HEK293 (cell line): Measurements from ENCODE around the gene MRPL55.

Experiments
- CTCF ChIA-PET: fragments of 350-600 bp; formaldehyde crosslinking; extraction: SDS; loops from one replicate; lab custom pipeline; 2021; ENCODE audit warnings: antibody characterized with exemption; lab: Yijun Ruan, JAX
- POLR2A ChIA-PET: fragments of 300-600 bp; formaldehyde crosslinking; extraction: SDS; loops from one replicate; lab custom pipeline; 2020; ENCODE audit warnings: antibody characterized with exemption, inconsistent platforms; lab: Yijun Ruan, JAX
- H3K27ac ChIP-seq: fragments of 200-500 bp; sonication (Bioruptor generic); 2 replicates; pipeline ENCODE4 v1.5.1; 2014; ENCODE audit warnings: low read depth, low read length, control low read depth, inconsistent platforms; ENCODE audit errors: extremely low read depth
- H3K36me3 ChIP-seq, 2 experiments: fragments of 200-500 bp in 1 of 2; sonication (Bioruptor generic) in 1 of 2; 1 replicate in 1 of 2; 2 replicates in 1 of 2; pipeline ENCODE4 v1.5.1; 2014 to 2017; ENCODE audit warnings: inconsistent platforms in 2 of 2, low read length in 2 of 2; ENCODE audit not compliant: control insufficient read depth in 2 of 2, insufficient read depth in 1 of 2
- H3K4me1 ChIP-seq: fragments of 200-500 bp; sonication (Bioruptor generic); 2 replicates; pipeline ENCODE4 v1.5.1; 2014; ENCODE audit warnings: mild to moderate bottlenecking, low read length, inconsistent platforms; ENCODE audit not compliant: control insufficient read depth, insufficient read depth
- H3K4me3 ChIP-seq: 2 replicates; pipeline ENCODE4 v1.5.1; 2011; ENCODE audit warnings: low read depth, mild to moderate bottlenecking, control low read depth, low read length, moderate library complexity
- H3K9me3 ChIP-seq: fragments of 200-500 bp; sonication (Bioruptor generic); 2 replicates; pipeline ENCODE4 v1.5.1; 2014; ENCODE audit warnings: low read depth, low read length, inconsistent platforms; ENCODE audit not compliant: control insufficient read depth, insufficient read depth
- FEZF1 ChIP-seq: fragments of 450-650 bp; formaldehyde crosslinking; IDR thresholded peaks from 2 replicates; pipeline ENCODE4 v1.5.1; 2016; ENCODE audit warnings: missing biosample characterization, missing genetic modification characterization
- HOXC10 ChIP-seq: sonication (generic); formaldehyde crosslinking; IDR thresholded peaks from 2 replicates; pipeline ENCODE4 v1.8.1; 2023; ENCODE audit warnings: mild to moderate bottlenecking, missing genetic modification reagents
- KLF16 ChIP-seq: fragments of 450-650 bp; formaldehyde crosslinking; IDR thresholded peaks from 2 replicates; pipeline ENCODE4 v1.5.1; 2017; ENCODE audit warnings: missing biosample characterization, missing genetic modification characterization
- KLF9 ChIP-seq: fragments of 450-650 bp; formaldehyde crosslinking; IDR thresholded peaks from 2 replicates; pipeline ENCODE4 v1.5.1; 2016; ENCODE audit warnings: missing biosample characterization, missing genetic modification characterization, low read depth
- REPIN1 ChIP-seq: fragments of 450-650 bp; formaldehyde crosslinking; IDR thresholded peaks from 2 replicates; pipeline ENCODE4 v1.5.1; 2017; ENCODE audit warnings: missing biosample characterization, missing genetic modification characterization, low read depth
- SCRT1 ChIP-seq: fragments of 450-650 bp; formaldehyde crosslinking; IDR thresholded peaks from 2 replicates; pipeline ENCODE4 v1.5.1; 2016; ENCODE audit warnings: missing biosample characterization, missing genetic modification characterization, borderline replicate concordance
- ZBTB7A ChIP-seq: fragments of 450-650 bp; formaldehyde crosslinking; IDR thresholded peaks from 2 replicates; pipeline ENCODE4 v1.5.1; 2016; ENCODE audit warnings: low read depth, missing biosample characterization, missing genetic modification characterization
- ZBTB8A ChIP-seq: fragments of 450-650 bp; formaldehyde crosslinking; IDR thresholded peaks from 2 replicates; pipeline ENCODE4 v1.5.1; 2016; ENCODE audit warnings: missing biosample characterization, missing genetic modification characterization
- ZFHX2 ChIP-seq: fragments of 450-650 bp; formaldehyde crosslinking; conservative IDR thresholded peaks from 2 replicates; pipeline ENCODE4 v1.5.1; 2016; ENCODE audit warnings: missing biosample characterization, missing genetic modification characterization
- ZFP37 ChIP-seq: fragments of 450-650 bp; formaldehyde crosslinking; IDR thresholded peaks from 2 replicates; pipeline ENCODE4 v1.5.1; 2016; ENCODE audit warnings: missing biosample characterization, missing genetic modification characterization
- ZFP41 ChIP-seq: fragments of 450-650 bp; formaldehyde crosslinking; IDR thresholded peaks from 2 replicates; pipeline ENCODE4 v1.5.1; 2016; ENCODE audit warnings: missing biosample characterization, missing genetic modification characterization, borderline replicate concordance
- ZNF121 ChIP-seq: fragments of 450-650 bp; formaldehyde crosslinking; IDR thresholded peaks from 2 replicates; pipeline ENCODE4 v1.5.1; 2016; ENCODE audit warnings: missing biosample characterization, missing genetic modification characterization
- ZNF146 ChIP-seq: fragments of 450-650 bp; formaldehyde crosslinking; IDR thresholded peaks from 2 replicates; pipeline ENCODE4 v1.5.1; 2016; ENCODE audit warnings: missing biosample characterization, missing genetic modification characterization
- ZNF211 ChIP-seq: fragments of 450-650 bp; formaldehyde crosslinking; IDR thresholded peaks from 2 replicates; pipeline ENCODE4 v1.5.1; 2016; ENCODE audit warnings: low read depth, missing biosample characterization, missing genetic modification characterization
- ZNF324 ChIP-seq: fragments of 450-650 bp; formaldehyde crosslinking; IDR thresholded peaks from 2 replicates; pipeline ENCODE4 v1.5.1; 2016; ENCODE audit warnings: missing biosample characterization, missing genetic modification characterization
- ZNF394 ChIP-seq: fragments of 450-650 bp; formaldehyde crosslinking; IDR thresholded peaks from 2 replicates; pipeline ENCODE4 v1.5.1; 2016; ENCODE audit warnings: missing biosample characterization, missing genetic modification characterization, mild to moderate bottlenecking, moderate library complexity, borderline replicate concordance
- ZNF416 ChIP-seq: fragments of 450-650 bp; formaldehyde crosslinking; IDR thresholded peaks from 2 replicates; pipeline ENCODE4 v1.5.1; 2016; ENCODE audit warnings: missing biosample characterization, missing genetic modification characterization
- ZNF529 ChIP-seq: fragments of 450-650 bp; formaldehyde crosslinking; IDR thresholded peaks from 2 replicates; pipeline ENCODE4 v1.5.1; 2017; ENCODE audit warnings: missing genetic modification characterization, missing biosample characterization; ENCODE audit not compliant: insufficient replicate concordance
- ZNF544 ChIP-seq: fragments of 450-650 bp; formaldehyde crosslinking; IDR thresholded peaks from 2 replicates; pipeline ENCODE4 v1.5.0; 2017; ENCODE audit warnings: missing biosample characterization, missing genetic modification characterization
- ZNF610 ChIP-seq: fragments of 450-650 bp; formaldehyde crosslinking; IDR thresholded peaks from 2 replicates; pipeline ENCODE4 v1.5.1; 2016; ENCODE audit warnings: missing biosample characterization, missing genetic modification characterization, borderline replicate concordance
- ZNF626 ChIP-seq: fragments of 450-650 bp; sonication (Bioruptor Pico); formaldehyde crosslinking; IDR thresholded peaks from 2 replicates; pipeline ENCODE4 v1.5.1; 2018; ENCODE audit warnings: missing biosample characterization, missing genetic modification characterization, inconsistent platforms
- ZNF629 ChIP-seq: fragments of 450-650 bp; formaldehyde crosslinking; IDR thresholded peaks from 2 replicates; pipeline ENCODE4 v1.5.1; 2017; ENCODE audit warnings: missing biosample characterization, missing genetic modification characterization
- ZNF707 ChIP-seq: fragments of 450-650 bp; formaldehyde crosslinking; IDR thresholded peaks from 2 replicates; pipeline ENCODE4 v1.5.1; 2016; ENCODE audit warnings: missing biosample characterization, missing genetic modification characterization
- ZNF76 ChIP-seq: fragments of 450-650 bp; formaldehyde crosslinking; IDR thresholded peaks from 2 replicates; pipeline ENCODE4; 2016; ENCODE audit warnings: low read depth, missing biosample characterization, missing genetic modification characterization, borderline replicate concordance
- ZNF785 ChIP-seq: fragments of 450-650 bp; formaldehyde crosslinking; IDR thresholded peaks from 2 replicates; pipeline ENCODE4 v1.5.1; 2016; ENCODE audit warnings: missing biosample characterization, missing genetic modification characterization
- ZNF843 ChIP-seq: fragments of 450-650 bp; formaldehyde crosslinking; IDR thresholded peaks from 2 replicates; pipeline ENCODE4 v1.5.1; 2016; ENCODE audit warnings: missing biosample characterization, missing genetic modification characterization
- TF ChIP-seq, protein P1 (sequence below): fragments of 450-650 bp; formaldehyde crosslinking; IDR thresholded peaks from 2 replicates; pipeline ENCODE4 v1.5.1; 2016; ENCODE audit warnings: missing biosample characterization, missing genetic modification characterization
- TF ChIP-seq, protein P2 (sequence below): fragments of 450-650 bp; formaldehyde crosslinking; IDR thresholded peaks from 2 replicates; pipeline ENCODE4 v1.5.1; 2016; ENCODE audit warnings: missing biosample characterization, missing genetic modification characterization
- TF ChIP-seq, protein P3 (sequence below): fragments of 450-650 bp; formaldehyde crosslinking; IDR thresholded peaks from 2 replicates; pipeline ENCODE4 v1.5.1; 2016; ENCODE audit warnings: missing biosample characterization, missing genetic modification characterization
- TF ChIP-seq, protein P4 (sequence below): fragments of 450-650 bp; formaldehyde crosslinking; IDR thresholded peaks from 2 replicates; pipeline ENCODE4 v1.5.1; 2017; ENCODE audit warnings: missing biosample characterization, missing genetic modification characterization

The MRPL55 gene

DNA sequence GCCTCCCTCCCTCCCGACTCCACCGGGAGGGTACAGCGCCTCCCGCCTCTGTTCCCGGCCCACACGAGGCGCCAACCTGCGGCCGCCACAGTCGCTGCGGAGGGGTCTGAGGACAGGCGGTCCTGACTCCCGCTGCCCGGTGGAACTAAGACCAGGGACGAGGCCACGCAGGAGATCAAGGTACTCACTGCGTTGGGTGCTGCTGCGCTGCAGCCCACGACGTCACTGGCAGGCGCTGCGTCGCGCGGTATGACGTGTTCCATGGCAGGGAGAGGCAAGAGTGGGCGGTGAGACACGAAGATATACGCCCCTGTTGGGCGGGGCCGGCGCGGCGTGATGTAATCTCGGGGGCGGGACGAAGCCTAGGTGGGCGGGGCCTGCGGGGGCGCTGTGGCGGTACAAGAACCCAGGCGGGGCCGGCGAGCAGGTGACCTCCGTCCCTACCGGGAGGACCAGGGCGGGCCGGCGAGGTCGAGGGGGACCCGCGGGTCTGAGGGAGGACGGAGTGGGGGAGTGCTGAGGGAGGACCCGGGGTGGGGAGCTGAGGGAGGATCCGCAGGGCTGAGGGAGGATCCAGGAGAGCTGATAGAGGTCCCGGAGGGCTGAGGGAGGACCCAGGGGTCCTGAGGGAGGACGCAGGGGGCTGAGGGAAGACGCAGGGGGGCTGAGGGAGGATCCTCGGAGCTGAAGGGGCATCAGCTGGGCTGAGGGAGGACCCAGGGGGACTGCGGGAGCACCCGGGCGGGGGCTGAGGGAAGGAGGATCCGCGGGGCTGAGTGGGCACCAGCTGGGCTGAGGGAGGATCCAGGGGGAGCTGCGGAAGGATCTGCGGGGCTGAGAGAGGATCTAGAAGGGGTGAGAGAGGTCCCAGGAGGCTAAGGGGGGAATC, at the start of gene MRPL55:
Gene MRPL55 (minus strand): TSS at position 227 of the 889 bp plus-strand sequence. CDS start 1,039 bp downstream, outside the sequence.
- Histone ChIP-seq H3K4me3 (peak within 1 kb of the TSS; percentile 90), H3K27ac (peak within 1 kb of the TSS; percentile 69; the same call in 1 of the 2 replicates), H3K36me3 (peaks cover 6 to 33% of the 10 kb centered on the region in 2 experiments), H3K9me3 (no peaks in the 10 kb centered on the region), H3K4me1 (0 out of 2 replicates have a peak, but pooled peaks cover 3% of the 10 kb centered on the region)
- ChIA-PET CTCF (interaction anchor here (0.6 to 9.9 kb wide), 8 partner anchors 9 to 1341 kb away, joined by 3 to 57 read pairs (median 4); no protein-coding TSS in a partner anchor), POLR2A (interaction anchor here (1.0 to 1.9 kb wide), 3 partner anchors 27 to 53 kb away, joined by 3 to 8 read pairs (median 5); partner anchors contain the start of gene ARF1)
- TF ChIP-seq ZFHX2 (peak; percentile 99), ZNF394 (peak; percentile 56; the same call in 1 of the 2 replicates), KLF16 (peak; percentile 99), ZNF707 (no peak), FEZF1 (tag by site-specific recombination) (peak; percentile 81), ZBTB8A (tag by site-specific recombination) (peak; percentile 99), ZFP37 (peak; percentile 27; the same call in 1 of the 2 replicates), ZNF121 (tag by site-specific recombination) (peak; percentile 59; the same call in 1 of the 2 replicates), REPIN1 (tag by site-specific recombination) (no peak), ZNF211 (tag by site-specific recombination) (no peak), ZFP41 (tag by site-specific recombination) (no peak), ZNF76 (tag by site-specific recombination) (peak; percentile 79; the same call in 1 of the 2 replicates), ZNF610 (tag by site-specific recombination) (0 out of 2 replicates have a peak, but pooled peaks have one; percentile 54), ZNF843 (tag by site-specific recombination) (peak; percentile 50), ZNF416 (tag by site-specific recombination) (no peak), KLF9 (tag by site-specific recombination) (peak; percentile 96), ZNF146 (tag by site-specific recombination) (peak; percentile 57; the same call in 1 of the 2 replicates), SCRT1 (tag by site-specific recombination) (0 out of 2 replicates have a peak, but pooled peaks have one; percentile 10), ZNF626 (tag by site-specific recombination) (no peak), ZNF785 (tag by site-specific recombination) (peak; percentile 82; the same call in 1 of the 2 replicates), ZNF544 (tag by site-specific recombination) (no peak), HOXC10 (CRISPR knock-in tag) (peak; percentile 92), ZNF529 (tag by site-specific recombination) (no peak), ZNF324 (tag by site-specific recombination) (peak; percentile 84), ZBTB7A (tag by site-specific recombination) (peak; percentile 65; the same call in 1 of the 2 replicates), ZNF629 (tag by site-specific recombination) (peak; percentile 100)
- TF ChIP-seq, protein P1, sequence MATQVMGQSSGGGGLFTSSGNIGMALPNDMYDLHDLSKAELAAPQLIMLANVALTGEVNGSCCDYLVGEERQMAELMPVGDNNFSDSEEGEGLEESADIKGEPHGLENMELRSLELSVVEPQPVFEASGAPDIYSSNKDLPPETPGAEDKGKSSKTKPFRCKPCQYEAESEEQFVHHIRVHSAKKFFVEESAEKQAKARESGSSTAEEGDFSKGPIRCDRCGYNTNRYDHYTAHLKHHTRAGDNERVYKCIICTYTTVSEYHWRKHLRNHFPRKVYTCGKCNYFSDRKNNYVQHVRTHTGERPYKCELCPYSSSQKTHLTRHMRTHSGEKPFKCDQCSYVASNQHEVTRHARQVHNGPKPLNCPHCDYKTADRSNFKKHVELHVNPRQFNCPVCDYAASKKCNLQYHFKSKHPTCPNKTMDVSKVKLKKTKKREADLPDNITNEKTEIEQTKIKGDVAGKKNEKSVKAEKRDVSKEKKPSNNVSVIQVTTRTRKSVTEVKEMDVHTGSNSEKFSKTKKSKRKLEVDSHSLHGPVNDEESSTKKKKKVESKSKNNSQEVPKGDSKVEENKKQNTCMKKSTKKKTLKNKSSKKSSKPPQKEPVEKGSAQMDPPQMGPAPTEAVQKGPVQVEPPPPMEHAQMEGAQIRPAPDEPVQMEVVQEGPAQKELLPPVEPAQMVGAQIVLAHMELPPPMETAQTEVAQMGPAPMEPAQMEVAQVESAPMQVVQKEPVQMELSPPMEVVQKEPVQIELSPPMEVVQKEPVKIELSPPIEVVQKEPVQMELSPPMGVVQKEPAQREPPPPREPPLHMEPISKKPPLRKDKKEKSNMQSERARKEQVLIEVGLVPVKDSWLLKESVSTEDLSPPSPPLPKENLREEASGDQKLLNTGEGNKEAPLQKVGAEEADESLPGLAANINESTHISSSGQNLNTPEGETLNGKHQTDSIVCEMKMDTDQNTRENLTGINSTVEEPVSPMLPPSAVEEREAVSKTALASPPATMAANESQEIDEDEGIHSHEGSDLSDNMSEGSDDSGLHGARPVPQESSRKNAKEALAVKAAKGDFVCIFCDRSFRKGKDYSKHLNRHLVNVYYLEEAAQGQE: peak; percentile 47; the same call in 1 of the 2 replicates
- TF ChIP-seq, protein P2, sequence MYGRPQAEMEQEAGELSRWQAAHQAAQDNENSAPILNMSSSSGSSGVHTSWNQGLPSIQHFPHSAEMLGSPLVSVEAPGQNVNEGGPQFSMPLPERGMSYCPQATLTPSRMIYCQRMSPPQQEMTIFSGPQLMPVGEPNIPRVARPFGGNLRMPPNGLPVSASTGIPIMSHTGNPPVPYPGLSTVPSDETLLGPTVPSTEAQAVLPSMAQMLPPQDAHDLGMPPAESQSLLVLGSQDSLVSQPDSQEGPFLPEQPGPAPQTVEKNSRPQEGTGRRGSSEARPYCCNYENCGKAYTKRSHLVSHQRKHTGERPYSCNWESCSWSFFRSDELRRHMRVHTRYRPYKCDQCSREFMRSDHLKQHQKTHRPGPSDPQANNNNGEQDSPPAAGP (tag by site-specific recombination): peak; percentile 94
- TF ChIP-seq, protein P3, sequence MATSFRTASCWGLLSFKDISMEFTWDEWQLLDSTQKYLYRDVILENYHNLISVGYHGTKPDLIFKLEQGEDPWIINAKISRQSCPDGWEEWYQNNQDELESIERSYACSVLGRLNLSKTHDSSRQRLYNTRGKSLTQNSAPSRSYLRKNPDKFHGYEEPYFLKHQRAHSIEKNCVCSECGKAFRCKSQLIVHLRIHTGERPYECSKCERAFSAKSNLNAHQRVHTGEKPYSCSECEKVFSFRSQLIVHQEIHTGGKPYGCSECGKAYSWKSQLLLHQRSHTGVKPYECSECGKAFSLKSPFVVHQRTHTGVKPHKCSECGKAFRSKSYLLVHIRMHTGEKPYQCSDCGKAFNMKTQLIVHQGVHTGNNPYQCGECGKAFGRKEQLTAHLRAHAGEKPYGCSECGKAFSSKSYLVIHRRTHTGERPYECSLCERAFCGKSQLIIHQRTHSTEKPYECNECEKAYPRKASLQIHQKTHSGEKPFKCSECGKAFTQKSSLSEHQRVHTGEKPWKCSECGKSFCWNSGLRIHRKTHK (tag by site-specific recombination): no peak
- TF ChIP-seq, protein P4, sequence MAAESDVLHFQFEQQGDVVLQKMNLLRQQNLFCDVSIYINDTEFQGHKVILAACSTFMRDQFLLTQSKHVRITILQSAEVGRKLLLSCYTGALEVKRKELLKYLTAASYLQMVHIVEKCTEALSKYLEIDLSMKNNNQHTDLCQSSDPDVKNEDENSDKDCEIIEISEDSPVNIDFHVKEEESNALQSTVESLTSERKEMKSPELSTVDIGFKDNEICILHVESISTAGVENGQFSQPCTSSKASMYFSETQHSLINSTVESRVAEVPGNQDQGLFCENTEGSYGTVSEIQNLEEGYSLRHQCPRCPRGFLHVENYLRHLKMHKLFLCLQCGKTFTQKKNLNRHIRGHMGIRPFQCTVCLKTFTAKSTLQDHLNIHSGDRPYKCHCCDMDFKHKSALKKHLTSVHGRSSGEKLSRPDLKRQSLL (tag by site-specific recombination): no peak
